GM19397 (cell line): ENCODE results near the gene TEPSIN.

Experiments used
- ATAC-seq: cut with Tn5 transposase; IDR thresholded peaks from one replicate; pipeline ENCODE4 v1.9.1; 2021; ENCODE audit warnings: mild to moderate bottlenecking, moderate library complexity; ENCODE audit not compliant: unreplicated experiment

TEPSIN gene

GRCh38 chr17:81271226-81271625 is 32.4 kb upstream of the TEPSIN start:
- no peak for ATAC-seq

GRCh38 chr17:81270279-81270678 is 31.4 kb upstream of the TEPSIN start:
- no peak for ATAC-seq

DNA sequence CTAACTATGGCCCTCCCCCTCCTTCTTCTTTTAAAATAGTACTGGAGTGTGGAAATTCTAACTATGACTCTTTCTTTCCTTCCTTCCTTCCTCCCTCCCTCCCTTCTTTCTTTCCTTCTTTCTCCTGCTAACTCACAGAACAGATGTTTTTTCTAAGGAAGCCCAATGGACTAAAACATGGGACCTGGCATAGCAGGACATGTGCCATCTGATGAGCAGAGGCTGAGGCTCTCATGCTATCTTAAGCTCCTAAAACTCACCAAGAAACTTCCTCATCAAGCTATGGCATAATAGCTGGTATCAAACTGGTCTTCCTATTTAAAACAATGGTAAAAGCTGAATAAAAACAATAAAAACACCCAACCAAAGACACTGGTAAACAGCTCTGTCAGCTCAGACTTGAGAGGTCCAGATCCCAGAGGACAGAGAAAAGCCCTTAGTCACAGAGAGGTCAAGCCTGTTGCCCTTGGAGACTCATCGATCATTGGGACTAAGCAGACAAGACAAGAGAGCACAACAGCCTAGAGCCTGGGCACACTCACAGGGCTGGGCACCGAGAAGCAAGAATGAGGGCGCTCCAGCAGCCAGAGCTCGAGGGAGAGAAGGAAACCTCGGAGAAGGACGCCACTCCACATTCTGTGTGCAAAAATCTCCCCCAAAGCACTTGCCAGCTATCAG is 28.7 kb upstream of the TEPSIN start:
- no peak for ATAC-seq

GRCh38 chr17:81265576-81265975 is 26.7 kb upstream of the TEPSIN start:
- ATAC-seq: no peak

- ATAC-seq: no peak
Measured at GRCh38 chr17:81264640-81265039, 25.8 kb upstream of the TEPSIN start.

DNA sequence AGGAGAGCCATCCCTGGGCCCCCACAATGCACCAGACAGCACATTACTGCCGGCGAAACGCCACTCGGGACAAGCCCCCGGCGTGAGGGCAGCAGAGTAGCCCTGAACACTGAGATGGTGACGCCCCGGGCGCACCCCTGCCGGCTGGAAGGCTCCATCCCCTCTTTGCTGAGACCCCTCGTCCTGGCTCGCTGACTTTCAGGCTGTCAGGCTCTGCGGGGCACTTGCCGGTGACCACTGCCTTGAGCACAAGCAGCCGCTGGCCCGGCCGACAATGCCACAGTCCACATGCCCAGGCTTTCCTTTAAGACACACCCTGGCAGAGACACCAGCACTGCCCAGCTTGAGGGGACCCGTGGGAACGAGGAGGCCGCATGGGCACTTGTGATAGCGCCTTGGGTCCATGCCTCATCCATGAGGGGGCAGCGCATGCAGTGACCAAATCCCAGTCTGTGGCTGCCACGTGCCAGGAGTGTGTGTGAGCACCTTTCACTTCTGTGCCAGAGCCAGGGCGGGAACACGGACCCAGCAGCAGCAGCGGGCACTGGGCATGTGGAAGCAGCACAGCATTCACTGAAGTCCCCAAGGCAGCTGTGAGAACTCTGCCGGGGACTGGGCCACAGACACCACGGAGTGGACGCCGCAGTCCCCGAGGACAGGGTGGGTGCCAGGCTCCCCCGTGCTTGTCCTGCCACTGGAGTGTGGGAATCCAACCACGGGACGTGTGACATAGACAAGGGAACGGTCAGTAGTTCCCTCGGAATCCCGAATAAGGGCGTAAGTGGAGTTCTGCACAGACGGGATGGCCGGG is 24.7 kb upstream of the TEPSIN start:
- ATAC-seq: no peak

DNA sequence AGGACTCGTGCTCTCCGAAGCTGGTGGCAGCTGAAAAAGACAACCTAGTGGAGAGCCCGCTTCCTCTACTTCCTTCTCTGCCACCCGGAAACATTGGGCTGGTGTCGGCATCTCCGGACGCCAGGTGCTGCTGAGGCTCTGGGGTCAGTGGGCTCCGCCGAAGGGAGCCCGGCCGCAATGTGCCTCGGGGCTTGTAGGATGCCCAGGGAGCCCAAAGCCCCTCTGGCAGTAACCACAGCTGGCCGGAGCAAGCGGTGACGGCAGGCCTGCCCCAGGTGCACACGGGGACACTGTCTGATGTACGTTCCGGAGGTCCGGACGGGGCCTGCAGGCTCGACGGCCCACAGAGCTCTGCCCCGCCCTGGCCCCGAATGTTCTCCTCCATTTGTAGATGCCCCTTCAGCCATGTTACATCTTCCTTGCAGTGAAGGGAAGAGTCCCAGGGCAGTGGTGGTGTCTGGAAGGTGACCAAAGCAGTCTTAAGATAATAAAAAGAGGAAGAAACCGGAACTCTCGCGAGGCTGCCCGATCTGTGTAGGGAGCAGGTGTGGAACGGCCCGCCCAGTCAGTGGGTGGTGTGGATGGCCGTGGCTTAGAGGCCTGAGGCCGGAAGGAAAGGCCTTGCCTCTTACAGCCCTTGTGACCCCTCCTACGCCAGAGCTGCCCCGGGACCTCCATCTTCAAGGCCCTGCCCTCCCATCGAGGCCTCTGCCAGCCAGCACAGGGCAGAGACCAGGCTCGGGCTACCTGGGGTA is 22.9 kb upstream of the TEPSIN start:
- no peak for ATAC-seq

DNA sequence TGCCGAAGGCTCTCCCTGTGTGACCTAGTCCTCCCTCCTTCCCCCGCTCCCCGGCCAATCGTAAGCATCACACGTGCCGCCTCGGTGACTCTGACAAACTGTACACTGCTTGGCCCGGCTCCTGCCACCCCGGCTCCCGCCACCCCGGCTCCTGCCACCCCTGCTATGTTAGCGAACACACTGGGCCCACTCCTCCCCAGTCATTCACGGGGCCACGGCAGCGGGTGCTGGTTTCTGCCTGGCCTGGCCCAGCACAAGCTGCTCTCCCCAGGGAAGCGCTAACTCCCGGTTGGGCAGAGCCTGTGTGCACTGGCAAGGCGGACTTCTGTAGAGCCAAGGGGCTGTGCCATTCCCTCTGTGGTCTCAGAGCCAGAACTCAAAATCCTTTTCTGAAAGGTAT is 22.2 kb upstream of the TEPSIN start:
- no peak for ATAC-seq

DNA sequence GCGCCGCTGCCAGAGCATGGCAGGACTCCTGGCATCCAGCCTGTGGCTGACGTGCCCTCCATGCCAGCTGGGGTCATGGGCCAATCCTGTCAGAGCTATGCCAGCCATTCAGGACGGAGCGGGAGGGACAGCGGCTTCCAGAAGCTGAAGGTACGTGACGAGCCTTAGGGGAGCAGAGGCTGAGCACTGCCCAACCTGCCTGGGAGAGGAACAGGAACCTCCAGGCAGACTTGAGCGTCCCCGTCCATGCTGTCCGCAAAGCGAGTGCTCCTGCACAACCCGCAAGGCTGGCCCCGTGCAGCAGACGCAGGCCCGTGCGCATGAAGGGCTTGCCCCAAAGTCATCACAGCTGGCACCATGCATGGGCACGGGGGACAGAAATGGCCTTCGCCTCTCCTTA is 21.8 kb upstream of the TEPSIN start:
- no peak for ATAC-seq

GRCh38 chr17:81260171-81260570 is 21.3 kb upstream of the TEPSIN start:
- no peak for ATAC-seq

- ATAC-seq: no peak
Measured at GRCh38 chr17:81259058-81259605, 20.3 kb upstream of the TEPSIN start.

DNA sequence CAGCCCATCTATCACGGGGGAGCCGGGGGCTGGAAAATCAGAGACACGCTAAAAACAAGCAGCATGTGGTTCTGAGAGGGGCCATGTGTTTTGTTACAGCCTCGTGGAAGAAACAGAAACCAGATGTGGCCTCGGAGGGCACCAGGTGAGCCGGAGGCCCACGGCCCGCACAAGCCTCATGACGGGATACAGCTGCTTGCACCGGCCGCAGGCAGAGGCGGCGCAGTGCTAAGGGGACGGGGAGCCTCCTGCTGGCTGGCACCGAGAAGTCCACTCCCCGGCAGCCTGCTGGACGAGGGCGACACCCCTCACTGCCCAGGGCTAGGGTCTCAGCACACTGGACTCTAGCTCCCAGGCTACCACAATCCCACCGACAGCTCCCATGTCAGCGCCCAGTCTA is 19.4 kb upstream of the TEPSIN start:
- ATAC-seq: no peak

DNA sequence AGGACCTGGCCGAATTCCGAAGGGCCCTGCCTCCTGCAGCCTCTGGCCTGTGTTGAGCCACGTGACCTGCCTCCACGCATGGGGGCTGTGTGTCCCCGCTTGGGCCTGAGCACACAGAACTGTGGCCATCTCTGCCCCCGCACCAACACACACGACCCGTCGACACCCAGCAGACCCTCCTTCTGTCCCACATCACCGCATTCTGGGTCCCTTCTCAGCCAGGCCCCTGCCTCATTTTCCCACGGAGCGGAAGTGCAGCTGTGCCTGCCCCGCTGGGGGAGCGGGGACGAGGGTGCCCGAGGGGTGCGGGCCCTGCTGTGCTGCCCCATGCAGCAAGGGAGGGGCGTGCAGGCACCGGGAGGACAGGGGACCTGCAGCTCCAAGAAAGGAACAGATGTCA is 18.7 kb upstream of the TEPSIN start:
- no peak for ATAC-seq

DNA sequence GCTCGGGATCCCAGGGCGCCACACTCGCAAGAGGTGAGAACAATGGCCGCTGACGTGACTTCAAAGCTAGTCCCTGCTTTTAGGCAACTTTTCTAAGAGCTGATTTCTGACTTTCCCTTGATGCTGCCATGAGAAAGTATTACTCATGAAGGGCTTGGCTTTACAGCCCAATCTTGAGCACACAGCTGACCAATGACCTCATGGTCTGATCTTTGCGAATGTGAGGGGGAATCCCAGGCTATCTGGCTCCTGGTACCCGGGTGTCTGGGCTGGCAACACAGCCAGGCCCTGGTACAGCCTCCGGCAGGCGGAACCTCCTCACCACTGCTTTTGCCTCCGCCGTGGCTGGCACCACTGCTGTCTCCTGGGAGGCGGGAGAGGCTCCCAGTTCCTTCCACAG is 17.8 kb upstream of the TEPSIN start:
- ATAC-seq: no peak

- no peak for ATAC-seq
Measured at GRCh38 chr17:81254955-81255717, 16.3 kb upstream of the TEPSIN start.

DNA sequence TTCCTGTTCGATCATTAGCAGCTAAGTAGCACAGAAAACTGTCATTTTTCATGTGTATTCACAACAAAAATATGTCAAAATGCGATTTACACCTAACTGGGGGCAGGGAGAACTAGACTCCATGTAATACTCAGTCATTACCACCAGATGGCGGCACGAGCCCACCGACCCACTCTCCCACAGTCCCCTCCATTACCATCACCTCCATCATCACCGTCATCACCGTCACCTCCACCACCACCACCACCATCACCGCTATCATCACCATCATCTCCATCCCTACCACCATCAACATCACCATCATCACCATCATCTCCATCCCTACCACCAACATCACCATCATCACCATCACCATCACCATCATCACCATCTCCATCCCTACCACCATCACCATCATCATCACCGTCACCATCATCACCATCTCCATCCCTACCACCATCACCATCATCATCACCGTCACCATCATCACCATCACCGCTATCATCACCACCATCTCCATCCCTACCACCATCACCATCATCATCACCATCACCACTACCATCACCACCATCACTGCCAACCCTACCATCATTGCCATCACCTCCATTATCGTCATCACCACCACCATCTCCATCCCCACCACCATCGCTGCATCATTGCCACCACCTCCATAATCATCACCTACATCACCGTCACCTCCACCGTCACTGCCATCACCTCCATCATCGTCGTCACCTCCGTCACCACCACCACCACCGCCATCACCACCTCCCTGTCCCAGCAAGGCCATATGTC is 14.7 kb upstream of the TEPSIN start:
- ATAC-seq: no peak

DNA sequence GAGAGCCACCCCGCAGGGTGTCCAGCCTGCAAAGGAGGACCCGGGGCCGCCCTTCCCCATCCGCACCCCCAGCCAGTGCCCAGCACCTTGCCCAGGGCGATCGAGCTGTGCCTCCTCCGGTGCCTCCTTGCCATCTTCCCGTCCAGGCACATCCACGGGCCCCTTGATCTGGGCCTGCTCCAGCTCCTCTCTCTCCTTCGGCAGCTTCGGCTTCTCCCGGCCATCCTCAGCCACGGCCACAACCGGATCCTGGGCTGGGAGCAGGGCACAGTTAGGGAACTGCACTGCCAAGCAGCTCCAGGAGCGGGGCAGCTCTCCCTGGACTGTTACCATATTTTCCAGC is 14.1 kb upstream of the TEPSIN start:
- ATAC-seq: no peak

DNA sequence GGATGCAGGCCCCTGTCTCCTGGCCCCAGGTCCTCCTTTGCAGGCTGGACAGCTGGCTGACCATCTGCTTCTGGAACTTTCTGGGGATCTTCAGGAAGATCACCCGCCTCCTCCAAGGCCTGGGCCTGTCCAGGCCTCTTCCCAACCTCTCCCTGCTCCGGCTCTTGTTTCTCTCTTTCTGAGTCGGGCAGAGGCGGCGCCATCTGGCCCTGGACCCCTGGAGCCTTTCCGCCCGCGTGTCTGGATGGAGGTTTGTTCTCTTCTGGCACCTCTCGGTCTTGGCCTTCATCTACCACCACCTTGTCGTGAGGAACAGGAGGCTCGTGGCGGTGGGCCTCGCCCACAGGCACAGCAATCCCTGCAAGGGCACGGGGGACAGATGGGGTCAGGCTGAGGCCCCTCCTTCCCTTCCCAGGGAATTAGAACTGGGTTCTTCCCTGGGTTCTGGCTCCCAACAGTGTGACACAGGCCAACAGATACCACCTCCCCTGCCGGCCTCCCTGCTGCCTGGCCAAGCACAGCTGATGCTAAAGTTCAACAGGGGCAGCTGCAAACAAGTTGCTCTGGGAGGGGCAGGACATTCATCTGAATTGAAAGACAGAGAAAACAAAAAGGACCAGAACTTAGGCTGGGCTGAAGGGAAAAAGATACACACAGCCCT is 13.6 kb upstream of the TEPSIN start:
- no peak for ATAC-seq

- no peak for ATAC-seq
Measured at GRCh38 chr17:81251709-81252301, 12.9 kb upstream of the TEPSIN start.
